Stimulated activated CD4-positive, alpha-beta T cell treated with anti-CD3 and anti-CD28 coated beads, Interleukin-4, amount 100 ng/mL, for 48 hours (primary cell): ENCODE results near the gene PTTG2.
"Not testable (repeated sequence)": the region's sequence is repeated elsewhere in the genome, so short reads cannot be mapped to it uniquely, and the experiment has no call there.

Source experiments
- DNase-seq, 2 donors: peaks; one replicate each; pipeline ENCODE4 v3.0.0-alpha.2; 2020; ENCODE audit warnings: low read depth in 2 of 2

The PTTG2 gene

GRCh38 chr4:37960098-37960497 is at the start of gene PTTG2:
PTTG2 (plus strand) TSS chr4:37960398; CDS start chr4:37960435, 37 bp downstream.
- no peak for DNase-seq

- DNase-seq, result no peak
Measured at GRCh38 chr4:37914539-37914938, 45.7 kb upstream of the PTTG2 start.

GRCh38 chr4:37917388-37917787 is 42.8 kb upstream of the PTTG2 start:
- no peak for DNase-seq

- no peak for DNase-seq
Measured at GRCh38 chr4:37918653-37919052, 41.5 kb upstream of the PTTG2 start.

- DNase-seq, result no peak
Measured at GRCh38 chr4:37922328-37922727, 37.9 kb upstream of the PTTG2 start.

- not testable (repeated sequence) for DNase-seq
Measured at GRCh38 chr4:37923089-37923488, 37.1 kb upstream of the PTTG2 start.

GRCh38 chr4:37924946-37925345 is 35.3 kb upstream of the PTTG2 start:
- no peak for DNase-seq

- no peak for DNase-seq
Measured at GRCh38 chr4:37927434-37927833, 32.8 kb upstream of the PTTG2 start.

GRCh38 chr4:37928426-37929416 is 31.5 kb upstream of the PTTG2 start:
- DNase-seq, result no peak

- no peak for DNase-seq
Measured at GRCh38 chr4:37934096-37934495, 26.1 kb upstream of the PTTG2 start.

GRCh38 chr4:37934609-37935008 is 25.6 kb upstream of the PTTG2 start:
- no peak for DNase-seq

- no peak for DNase-seq
Measured at GRCh38 chr4:37935026-37935425, 25.2 kb upstream of the PTTG2 start.

GRCh38 chr4:37936889-37937498 is 23.2 kb upstream of the PTTG2 start:
- no peak for DNase-seq

GRCh38 chr4:37938208-37938607 is 22.0 kb upstream of the PTTG2 start:
- DNase-seq, result no peak

- DNase-seq, result no peak
Measured at GRCh38 chr4:37946503-37947179, 13.6 kb upstream of the PTTG2 start.

GRCh38 chr4:37948542-37948941 is 11.7 kb upstream of the PTTG2 start:
- no peak for DNase-seq

- DNase-seq, result no peak
Measured at GRCh38 chr4:37949636-37950426, 10.4 kb upstream of the PTTG2 start.

GRCh38 chr4:37951461-37952352 is 8.5 kb upstream of the PTTG2 start:
- DNase-seq, result no peak

- DNase-seq, result no peak
Measured at GRCh38 chr4:37953156-37953555, 7.0 kb upstream of the PTTG2 start.

GRCh38 chr4:37953620-37954293 is 6.4 kb upstream of the PTTG2 start:
- no peak for DNase-seq
